SK-N-SH treated with all-trans-retinoic acid at 6 μM for 48 hours (cell line): ENCODE data around the gene RPLP2.

Experiments used
- ATAC-seq: fragments of 200-7000 bp; cut with Tn5 transposase; 3 replicates; pipeline ENCODE4 v1.9.1; 2020; ENCODE audit warnings: mild to moderate bottlenecking, moderate library complexity
- ARNTL ChIP-seq: fragments of 450-650 bp; formaldehyde crosslinking; IDR thresholded peaks from 2 replicates; pipeline ENCODE4 v1.5.0; 2020; ENCODE audit warnings: low read depth, mild to moderate bottlenecking, moderate library complexity, borderline replicate concordance
- BACH2 ChIP-seq: fragments of 250-450 bp; sonication (Bioruptor Pico); IDR thresholded peaks from 2 replicates; pipeline ENCODE4 v1.9.0; 2021; ENCODE audit warnings: mild to moderate bottlenecking, borderline replicate concordance
- ESRRG ChIP-seq: fragments of 250-450 bp; sonication (Bioruptor Pico); IDR thresholded peaks from 2 replicates; pipeline ENCODE4 v1.6.1; 2021; ENCODE audit warnings: mild to moderate bottlenecking
- GLIS3 ChIP-seq: fragments of 250-450 bp; sonication (Bioruptor Pico); IDR thresholded peaks from 2 replicates; pipeline ENCODE4 v1.5.0; 2020; ENCODE audit warnings: mild to moderate bottlenecking, moderate library complexity
- ISL1 ChIP-seq: fragments of 250-450 bp; sonication (Bioruptor Pico); IDR thresholded peaks from 2 replicates; pipeline ENCODE4 v2.1.2; 2022; ENCODE audit warnings: mild to moderate bottlenecking, moderate library complexity
- OSR1 ChIP-seq: fragments of 250-450 bp; sonication (Bioruptor Pico); IDR thresholded peaks from 2 replicates; pipeline ENCODE4 v1.8.0; 2022; ENCODE audit warnings: moderate library complexity, mild to moderate bottlenecking, inconsistent platforms
- PPARA ChIP-seq: fragments of 250-450 bp; sonication (Bioruptor Pico); IDR thresholded peaks from 2 replicates; pipeline ENCODE4 v1.5.0; 2020; ENCODE audit warnings: mild to moderate bottlenecking, borderline replicate concordance
- RARB ChIP-seq: fragments of 250-450 bp; sonication (Bioruptor Pico); IDR thresholded peaks from 2 replicates; pipeline ENCODE4 v1.8.0; 2021; ENCODE audit warnings: mild to moderate bottlenecking, moderate library complexity
- SNAI2 ChIP-seq: fragments of 250-450 bp; sonication (Bioruptor Pico); IDR thresholded peaks from 2 replicates; pipeline ENCODE4 v1.5.0; 2020; ENCODE audit warnings: mild to moderate bottlenecking, moderate library complexity
- TCF4 ChIP-seq: fragments of 250-450 bp; sonication (Bioruptor Pico); IDR thresholded peaks from 2 replicates; pipeline ENCODE4 v1.8.0; 2021; ENCODE audit warnings: mild to moderate bottlenecking, moderate library complexity, borderline replicate concordance
- TOX ChIP-seq: fragments of 250-450 bp; sonication (Bioruptor Pico); IDR thresholded peaks from 2 replicates; pipeline ENCODE4 v1.8.0; 2021; ENCODE audit warnings: mild to moderate bottlenecking, moderate library complexity, borderline replicate concordance
- ZC3H10 ChIP-seq: fragments of 250-450 bp; sonication (Bioruptor Pico); IDR thresholded peaks from 2 replicates; pipeline ENCODE4 v1.5.1; 2021; ENCODE audit warnings: mild to moderate bottlenecking, moderate library complexity
- ZFP3 ChIP-seq: fragments of 250-450 bp; sonication (Bioruptor Pico); IDR thresholded peaks from 2 replicates; pipeline ENCODE4 v1.5.0; 2020; ENCODE audit warnings: mild to moderate bottlenecking, moderate library complexity
- ZFP30 ChIP-seq: fragments of 450-650 bp; formaldehyde crosslinking; IDR thresholded peaks from 2 replicates; pipeline ENCODE4 v1.5.0; 2022; ENCODE audit warnings: mild to moderate bottlenecking, moderate library complexity
- ZNF565 ChIP-seq: fragments of 450-650 bp; formaldehyde crosslinking; conservative IDR thresholded peaks from 2 replicates; pipeline ENCODE4 v1.5.0; 2020; ENCODE audit warnings: low read depth, mild to moderate bottlenecking, moderate library complexity
- ZNF70 ChIP-seq: fragments of 450-650 bp; formaldehyde crosslinking; IDR thresholded peaks from 2 replicates; pipeline ENCODE4 v1.5.0; 2020; ENCODE audit warnings: mild to moderate bottlenecking, moderate library complexity
- TF ChIP-seq, protein P1 (sequence below): fragments of 250-450 bp; sonication (Bioruptor Pico); IDR thresholded peaks from 2 replicates; pipeline ENCODE4 v1.5.1; 2021; ENCODE audit warnings: mild to moderate bottlenecking, moderate library complexity
- TF ChIP-seq, protein P2 (sequence below): fragments of 250-450 bp; sonication (Bioruptor Pico); IDR thresholded peaks from 2 replicates; pipeline ENCODE4 v1.8.0; 2020; ENCODE audit warnings: mild to moderate bottlenecking, moderate library complexity, borderline replicate concordance
- TF ChIP-seq, protein P3 (sequence below): fragments of 250-450 bp; sonication (Bioruptor Pico); IDR thresholded peaks from 2 replicates; pipeline ENCODE4 v1.5.1; 2020; ENCODE audit warnings: low read depth, mild to moderate bottlenecking, moderate library complexity

RPLP2 gene

DNA sequence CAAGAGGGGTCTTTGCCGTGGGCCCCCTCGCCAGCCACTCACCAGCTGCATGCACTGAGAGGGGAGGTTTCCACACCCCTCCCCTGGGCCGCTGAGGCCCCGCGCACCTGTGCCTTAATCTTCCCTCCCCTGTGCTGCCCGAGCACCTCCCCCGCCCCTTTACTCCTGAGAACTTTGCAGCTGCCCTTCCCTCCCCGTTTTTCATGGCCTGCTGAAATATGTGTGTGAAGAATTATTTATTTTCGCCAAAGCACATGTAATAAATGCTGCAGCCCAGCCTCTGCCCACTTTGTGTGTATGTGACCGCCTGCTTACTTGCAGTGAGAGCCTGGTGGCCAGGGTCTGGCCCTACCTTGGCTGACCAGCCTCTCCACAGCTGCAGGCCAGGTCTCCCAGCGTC is 15.2 kb downstream of the RPLP2 start:
- ATAC-seq = no peak

DNA sequence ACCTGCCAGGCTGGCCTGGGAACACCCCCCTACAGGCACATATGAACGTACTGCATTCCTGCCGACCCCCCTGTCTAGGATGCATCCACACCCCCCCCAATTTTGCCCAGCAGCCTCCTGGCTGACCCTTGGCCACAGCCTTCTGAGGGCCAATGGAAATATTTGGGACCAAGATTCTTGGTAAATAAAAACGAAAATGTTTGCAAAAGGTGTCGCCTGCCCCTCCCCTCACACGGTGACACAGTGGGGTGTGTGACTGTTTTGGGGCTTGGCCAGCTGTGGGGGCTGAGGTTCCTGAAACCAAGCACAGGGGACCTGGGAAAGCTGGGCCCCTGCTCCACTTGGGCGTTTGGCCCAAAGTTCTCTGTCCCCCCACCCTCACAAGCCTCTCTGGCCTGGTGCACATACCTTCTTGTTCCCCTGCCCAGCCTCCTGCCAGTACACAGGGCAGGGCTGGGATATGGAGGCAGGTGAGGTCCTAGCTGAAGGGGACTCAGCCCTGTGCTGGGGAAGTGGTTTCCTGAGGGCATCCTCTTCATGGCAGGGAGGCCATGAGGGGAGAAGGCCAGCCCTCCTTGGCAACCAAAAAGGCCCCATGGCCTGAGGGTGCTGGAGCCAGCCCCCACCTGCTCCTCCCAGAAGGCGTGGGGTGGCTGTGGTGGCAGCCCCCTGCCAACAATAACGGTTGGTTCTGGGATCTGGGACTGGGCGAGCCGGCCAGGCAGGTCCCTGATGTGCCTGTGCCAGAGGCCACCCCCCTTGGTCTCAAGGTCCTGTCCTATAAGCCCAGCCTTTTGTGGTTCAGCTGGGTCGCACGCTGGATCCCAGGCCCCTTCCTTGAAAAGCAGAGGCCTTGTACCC is 15.8 kb downstream of the RPLP2 start:
- TF ChIP-seq ZC3H10 (no peak), TOX (CRISPR knock-in tag) (no peak), ZFP3 (CRISPR knock-in tag) (no peak), BACH2 (CRISPR knock-in tag) (no peak)
- TF ChIP-seq, protein P1, sequence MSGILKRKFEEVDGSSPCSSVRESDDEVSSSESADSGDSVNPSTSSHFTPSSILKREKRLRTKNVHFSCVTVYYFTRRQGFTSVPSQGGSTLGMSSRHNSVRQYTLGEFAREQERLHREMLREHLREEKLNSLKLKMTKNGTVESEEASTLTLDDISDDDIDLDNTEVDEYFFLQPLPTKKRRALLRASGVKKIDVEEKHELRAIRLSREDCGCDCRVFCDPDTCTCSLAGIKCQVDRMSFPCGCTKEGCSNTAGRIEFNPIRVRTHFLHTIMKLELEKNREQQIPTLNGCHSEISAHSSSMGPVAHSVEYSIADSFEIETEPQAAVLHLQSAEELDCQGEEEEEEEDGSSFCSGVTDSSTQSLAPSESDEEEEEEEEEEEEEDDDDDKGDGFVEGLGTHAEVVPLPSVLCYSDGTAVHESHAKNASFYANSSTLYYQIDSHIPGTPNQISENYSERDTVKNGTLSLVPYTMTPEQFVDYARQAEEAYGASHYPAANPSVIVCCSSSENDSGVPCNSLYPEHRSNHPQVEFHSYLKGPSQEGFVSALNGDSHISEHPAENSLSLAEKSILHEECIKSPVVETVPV = no peak
- TF ChIP-seq, protein P2, sequence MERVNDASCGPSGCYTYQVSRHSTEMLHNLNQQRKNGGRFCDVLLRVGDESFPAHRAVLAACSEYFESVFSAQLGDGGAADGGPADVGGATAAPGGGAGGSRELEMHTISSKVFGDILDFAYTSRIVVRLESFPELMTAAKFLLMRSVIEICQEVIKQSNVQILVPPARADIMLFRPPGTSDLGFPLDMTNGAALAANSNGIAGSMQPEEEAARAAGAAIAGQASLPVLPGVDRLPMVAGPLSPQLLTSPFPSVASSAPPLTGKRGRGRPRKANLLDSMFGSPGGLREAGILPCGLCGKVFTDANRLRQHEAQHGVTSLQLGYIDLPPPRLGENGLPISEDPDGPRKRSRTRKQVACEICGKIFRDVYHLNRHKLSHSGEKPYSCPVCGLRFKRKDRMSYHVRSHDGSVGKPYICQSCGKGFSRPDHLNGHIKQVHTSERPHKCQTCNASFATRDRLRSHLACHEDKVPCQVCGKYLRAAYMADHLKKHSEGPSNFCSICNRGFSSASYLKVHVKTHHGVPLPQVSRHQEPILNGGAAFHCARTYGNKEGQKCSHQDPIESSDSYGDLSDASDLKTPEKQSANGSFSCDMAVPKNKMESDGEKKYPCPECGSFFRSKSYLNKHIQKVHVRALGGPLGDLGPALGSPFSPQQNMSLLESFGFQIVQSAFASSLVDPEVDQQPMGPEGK (CRISPR knock-in tag) = no peak
- ATAC-seq = no peak

More for the DNA sequence above, 15.2 kb downstream of the RPLP2 start:
- TF ChIP-seq ESRRG (CRISPR knock-in tag) (no peak), ZNF70 (CRISPR knock-in tag) (no peak), ZFP3 (CRISPR knock-in tag) (no peak), GLIS3 (CRISPR knock-in tag) (no peak), ZFP30 (CRISPR knock-in tag) (no peak), ZC3H10 (no peak), TOX (CRISPR knock-in tag) (no peak), OSR1 (CRISPR knock-in tag) (no peak)
- TF ChIP-seq, protein P1 = no peak

DNA sequence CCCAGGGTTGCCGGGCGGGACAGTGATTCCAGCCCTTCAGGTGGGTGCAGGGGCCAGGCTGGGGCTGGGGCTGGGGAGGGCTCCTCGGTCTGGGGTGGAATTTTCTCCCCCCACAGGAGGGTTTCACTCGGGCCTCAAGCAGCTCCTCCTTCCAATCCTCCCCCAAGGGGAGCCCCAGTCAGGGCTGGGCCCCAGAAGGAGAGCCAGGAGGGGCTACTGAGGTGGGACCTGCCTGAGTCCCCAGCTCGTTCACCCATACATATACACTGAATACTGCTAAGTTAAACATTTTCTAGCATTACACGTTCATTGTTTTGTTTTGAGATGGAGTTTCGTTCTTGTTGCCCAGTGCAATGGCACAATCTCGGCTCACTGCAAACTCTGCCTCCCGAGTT is 16.5 kb downstream of the RPLP2 start:
- TF ChIP-seq OSR1 (CRISPR knock-in tag) (no peak), ZFP30 (CRISPR knock-in tag) (no peak)
- ATAC-seq = no peak

DNA sequence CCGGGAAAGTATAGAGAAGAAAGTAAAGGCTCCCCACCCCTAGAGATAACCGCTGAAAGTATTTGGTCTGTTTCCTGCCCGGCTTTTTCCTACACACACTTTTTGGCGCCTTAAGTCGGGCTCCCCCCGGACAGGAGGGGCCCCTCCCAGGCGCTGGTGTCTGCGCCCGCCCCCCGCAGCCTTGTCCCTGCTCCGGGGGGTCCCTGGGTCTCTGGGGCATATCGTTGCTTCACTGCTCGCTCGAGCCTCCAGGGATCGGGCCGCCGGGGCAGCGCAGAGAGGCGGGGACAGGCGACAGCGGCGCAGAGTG is 17.0 kb downstream of the RPLP2 start:
- ATAC-seq = no peak
- TF ChIP-seq ESRRG (CRISPR knock-in tag) = no peak
- TF ChIP-seq, protein P2 (CRISPR knock-in tag) = no peak
- TF ChIP-seq TCF4 (CRISPR knock-in tag) = no peak
- TF ChIP-seq OSR1 (CRISPR knock-in tag) = no peak
- no peak for TF ChIP-seq PPARA (CRISPR knock-in tag)
- TF ChIP-seq ARNTL (CRISPR knock-in tag) = no peak
- no peak for TF ChIP-seq ISL1
- no peak for TF ChIP-seq SNAI2 (CRISPR knock-in tag)
- no peak for TF ChIP-seq GLIS3 (CRISPR knock-in tag)
- TF ChIP-seq ZFP30 (CRISPR knock-in tag) = no peak
- TF ChIP-seq, all 23 proteins: peak for 0

DNA sequence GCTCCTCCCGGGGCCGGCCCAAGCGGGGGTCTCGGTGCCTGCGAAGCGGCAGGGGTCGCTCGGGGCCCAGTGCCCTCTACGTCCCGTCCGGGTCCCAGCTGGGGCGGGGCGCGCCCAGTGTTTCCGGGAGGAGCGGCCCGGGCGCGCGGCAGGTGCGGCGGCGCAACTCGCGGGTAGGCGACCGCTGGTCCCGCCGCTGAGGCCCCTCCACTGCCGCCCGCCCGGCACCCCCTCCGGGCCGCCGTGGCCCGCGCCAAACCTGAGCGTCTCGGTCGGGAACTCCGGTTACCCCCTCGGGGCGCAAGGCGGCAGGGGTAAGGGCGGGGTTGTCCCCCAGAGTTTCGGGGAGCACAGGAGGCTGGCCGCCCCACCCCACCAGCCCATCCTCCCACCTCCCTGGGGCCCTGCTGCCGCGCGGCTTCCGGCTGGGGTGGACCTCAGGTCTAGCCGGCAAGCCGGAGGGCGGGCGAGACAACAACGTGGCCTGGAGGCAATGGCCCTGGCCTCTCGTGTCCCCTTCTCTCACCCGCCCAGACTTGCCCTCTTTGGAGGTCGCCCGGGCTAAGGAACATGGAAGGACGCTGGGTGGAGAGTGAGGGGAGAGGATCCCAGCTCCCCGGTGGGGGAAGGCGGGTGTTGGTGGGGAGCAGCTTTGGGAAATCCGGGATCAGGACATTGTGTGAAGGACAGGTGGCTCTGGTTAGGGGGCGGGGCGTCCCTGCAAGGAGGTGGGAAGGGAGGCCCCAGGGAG is 17.6 kb downstream of the RPLP2 start:
- no peak for ATAC-seq
- TF ChIP-seq RARB (CRISPR knock-in tag) = no peak
- TF ChIP-seq OSR1 (CRISPR knock-in tag) = no peak
- TF ChIP-seq ZNF565 (CRISPR knock-in tag) = no peak
- no peak for TF ChIP-seq GLIS3 (CRISPR knock-in tag)
- TF ChIP-seq, protein P3, sequence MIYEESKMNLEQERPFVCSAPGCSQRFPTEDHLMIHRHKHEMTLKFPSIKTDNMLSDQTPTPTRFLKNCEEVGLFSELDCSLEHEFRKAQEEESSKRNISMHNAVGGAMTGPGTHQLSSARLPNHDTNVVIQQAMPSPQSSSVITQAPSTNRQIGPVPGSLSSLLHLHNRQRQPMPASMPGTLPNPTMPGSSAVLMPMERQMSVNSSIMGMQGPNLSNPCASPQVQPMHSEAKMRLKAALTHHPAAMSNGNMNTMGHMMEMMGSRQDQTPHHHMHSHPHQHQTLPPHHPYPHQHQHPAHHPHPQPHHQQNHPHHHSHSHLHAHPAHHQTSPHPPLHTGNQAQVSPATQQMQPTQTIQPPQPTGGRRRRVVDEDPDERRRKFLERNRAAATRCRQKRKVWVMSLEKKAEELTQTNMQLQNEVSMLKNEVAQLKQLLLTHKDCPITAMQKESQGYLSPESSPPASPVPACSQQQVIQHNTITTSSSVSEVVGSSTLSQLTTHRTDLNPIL (CRISPR knock-in tag) = no peak
- no peak for TF ChIP-seq ZFP30 (CRISPR knock-in tag)
